ENCODE data around the gene ZNF283.
"Not testable (repeated sequence)": the region's sequence is repeated elsewhere in the genome, so short reads cannot be mapped to it uniquely, and the experiment has no call there.

The ZNF283 gene

GRCh38 chr19:43820884-43821215 lies 6.3 kb upstream of the ZNF283 start:
- TF ChIP-seq, protein P1, sequence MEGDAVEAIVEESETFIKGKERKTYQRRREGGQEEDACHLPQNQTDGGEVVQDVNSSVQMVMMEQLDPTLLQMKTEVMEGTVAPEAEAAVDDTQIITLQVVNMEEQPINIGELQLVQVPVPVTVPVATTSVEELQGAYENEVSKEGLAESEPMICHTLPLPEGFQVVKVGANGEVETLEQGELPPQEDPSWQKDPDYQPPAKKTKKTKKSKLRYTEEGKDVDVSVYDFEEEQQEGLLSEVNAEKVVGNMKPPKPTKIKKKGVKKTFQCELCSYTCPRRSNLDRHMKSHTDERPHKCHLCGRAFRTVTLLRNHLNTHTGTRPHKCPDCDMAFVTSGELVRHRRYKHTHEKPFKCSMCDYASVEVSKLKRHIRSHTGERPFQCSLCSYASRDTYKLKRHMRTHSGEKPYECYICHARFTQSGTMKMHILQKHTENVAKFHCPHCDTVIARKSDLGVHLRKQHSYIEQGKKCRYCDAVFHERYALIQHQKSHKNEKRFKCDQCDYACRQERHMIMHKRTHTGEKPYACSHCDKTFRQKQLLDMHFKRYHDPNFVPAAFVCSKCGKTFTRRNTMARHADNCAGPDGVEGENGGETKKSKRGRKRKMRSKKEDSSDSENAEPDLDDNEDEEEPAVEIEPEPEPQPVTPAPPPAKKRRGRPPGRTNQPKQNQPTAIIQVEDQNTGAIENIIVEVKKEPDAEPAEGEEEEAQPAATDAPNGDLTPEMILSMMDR (conservative IDR thresholded peaks at IDR 0.05) = no peak
- TF ChIP-seq ZFX (IDR thresholded peaks at IDR 0.05) = no peak
- H3K27ac ChIP-seq = no peak overlapping the region

DNA sequence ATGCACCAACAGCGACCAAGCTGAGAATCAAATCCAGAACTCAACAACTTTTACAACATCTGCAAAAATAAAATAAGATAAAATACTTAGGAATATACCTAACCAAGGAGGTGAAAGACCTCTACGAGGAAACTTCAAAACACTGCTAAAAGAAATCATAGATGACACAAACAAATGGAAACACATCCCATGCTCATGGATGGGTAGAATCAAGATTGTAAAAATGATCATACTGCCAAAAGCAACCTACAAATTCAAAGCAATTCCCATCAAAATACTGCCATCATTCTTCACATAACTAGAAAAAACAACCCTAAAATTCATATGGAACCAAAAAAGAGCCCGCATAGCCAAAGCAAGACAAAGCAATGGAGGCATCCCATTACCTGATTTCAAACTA lies 3.3 kb upstream of the ZNF283 start:
- H3K27ac ChIP-seq = not testable (repeated sequence)

GRCh38 chr19:43824572-43824971 lies 2.5 kb upstream of the ZNF283 start:
- H3K27ac ChIP-seq = not testable (repeated sequence)

DNA sequence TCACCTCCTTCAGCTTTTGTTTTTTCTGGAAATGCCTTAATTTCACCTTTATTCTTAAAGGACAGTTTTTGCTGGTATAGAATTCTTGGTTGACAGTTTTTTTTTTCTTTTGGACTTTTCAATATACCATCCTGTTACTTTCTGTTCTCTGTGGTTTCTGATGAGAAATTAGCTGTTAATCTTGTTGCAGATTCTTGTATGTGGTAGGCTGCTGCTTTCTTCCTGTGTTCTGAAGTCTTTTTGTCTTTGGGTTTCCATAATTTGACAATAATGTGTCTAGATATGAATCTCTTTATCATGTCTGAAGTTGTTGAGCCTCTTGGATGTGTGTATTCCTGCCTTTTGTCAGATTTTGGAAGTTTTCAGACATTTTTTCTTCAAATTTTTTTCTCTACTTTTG lies 12.0 kb downstream of the ZNF283 start:
- H3K27ac ChIP-seq = no peak overlapping the region
- TF ChIP-seq ZFX (IDR thresholded peaks at IDR 0.05) = no peak
- TF ChIP-seq, protein P1 (conservative IDR thresholded peaks at IDR 0.05) = no peak

- H3K27ac ChIP-seq = no peak overlapping the region
- no peak for TF ChIP-seq ZFX (IDR thresholded peaks at IDR 0.05)
- TF ChIP-seq, protein P1 (conservative IDR thresholded peaks at IDR 0.05) = no peak
These were observed 14.9 kb downstream of the ZNF283 start for GRCh38 chr19:43842007-43842406.

- no peak overlapping the region for H3K27ac ChIP-seq
- TF ChIP-seq ZFX (IDR thresholded peaks at IDR 0.05) = no peak
- TF ChIP-seq, protein P1 (conservative IDR thresholded peaks at IDR 0.05) = no peak
These were observed 20.1 kb downstream of the ZNF283 start for GRCh38 chr19:43847246-43847645.

- H3K27ac ChIP-seq = no peak overlapping the region
- TF ChIP-seq ZFX (IDR thresholded peaks at IDR 0.05) = no peak
- TF ChIP-seq, protein P1 (conservative IDR thresholded peaks at IDR 0.05) = no peak
These were observed 20.8 kb downstream of the ZNF283 start for GRCh38 chr19:43847884-43848283.

DNA sequence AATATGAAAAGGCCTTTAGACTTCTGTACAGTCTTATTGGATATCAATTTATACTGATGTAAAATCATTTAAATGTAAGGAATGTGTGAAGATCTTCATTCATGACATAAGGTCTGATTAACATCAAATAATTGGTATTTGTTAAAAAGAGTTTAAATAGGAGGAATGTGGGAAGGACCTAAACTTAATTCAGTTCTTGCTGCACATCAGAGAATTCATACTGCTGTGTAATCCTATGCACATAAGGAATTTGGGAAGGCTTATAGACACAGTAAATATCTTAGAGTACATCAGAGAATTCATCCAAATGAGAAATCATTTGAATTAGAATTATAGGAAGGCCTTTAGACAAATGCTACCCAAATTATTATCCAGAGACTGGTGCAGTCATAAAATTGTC lies 21.7 kb downstream of the ZNF283 start:
- no peak for TF ChIP-seq ZFX (IDR thresholded peaks at IDR 0.05)
- TF ChIP-seq, protein P1 (conservative IDR thresholded peaks at IDR 0.05) = no peak

GRCh38 chr19:43858174-43858573 lies 31.1 kb downstream of the ZNF283 start:
- H3K27ac ChIP-seq = no peak overlapping the region
- TF ChIP-seq ZFX (IDR thresholded peaks at IDR 0.05) = no peak

More for the DNA sequence above, 21.7 kb downstream of the ZNF283 start:
- H3K27ac ChIP-seq = no peak overlapping the region

DNA sequence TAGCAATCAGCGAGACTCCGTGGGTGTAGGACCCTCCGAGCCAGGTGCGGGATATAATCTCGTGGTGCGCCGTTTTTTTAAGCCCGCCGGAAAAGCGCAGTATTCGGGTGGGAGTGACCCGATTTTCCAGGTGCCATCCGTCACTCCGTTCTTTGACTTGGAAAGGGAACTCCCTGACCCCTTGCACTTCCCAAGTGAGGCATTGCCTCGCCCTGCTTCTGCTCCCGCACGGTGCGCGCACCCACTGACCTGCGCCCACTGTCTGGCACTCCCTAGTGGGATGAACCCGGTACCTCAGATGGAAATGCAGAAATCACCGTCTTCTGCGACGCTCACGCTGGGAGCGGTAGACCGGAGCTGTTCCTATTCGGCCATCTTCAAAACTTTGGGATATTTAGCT lies 39.8 kb downstream of the ZNF283 start:
- not testable (repeated sequence) for H3K27ac ChIP-seq

Data from C4-2B (cell line).